ENCODE results near the gene SDK2.

SDK2 gene

DNA sequence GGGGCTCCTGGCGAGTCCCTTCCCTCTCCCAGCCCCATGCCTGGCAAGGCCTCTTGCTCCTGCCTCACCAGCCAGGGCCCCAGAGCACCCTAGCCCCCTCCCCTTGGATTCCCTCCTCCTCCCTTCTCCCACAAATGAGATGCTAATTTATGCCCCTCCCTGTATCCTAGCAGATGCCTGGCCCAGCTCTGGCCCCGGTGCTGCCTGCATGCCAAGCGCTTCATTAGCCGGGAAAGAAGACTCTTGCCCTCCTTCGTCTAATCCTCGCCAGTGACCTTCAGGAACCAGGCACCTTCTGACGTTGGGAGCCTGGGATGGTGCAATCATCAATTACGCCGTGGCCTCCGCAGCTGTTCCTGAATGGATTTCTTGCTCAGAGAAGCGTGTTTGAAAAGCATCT, 127.8 kb downstream of the SDK2 start:
- no peaks in the 10 kb centered on the region for H3K9me3 ChIP-seq (replicated peaks; ENCODE audit: insufficient read depth, low read length)
- no peaks in the 10 kb centered on the region for H3F3A ChIP-seq (ENCODE audit: insufficient read depth, low read length)
- H3K27ac ChIP-seq (ENCODE audit: low read length) = no peak overlapping the region
- no peak overlapping the region for H3K4me2 ChIP-seq (ENCODE audit: low read depth, low read length)
- H3K27me3 ChIP-seq (replicated peaks; ENCODE audit: insufficient read depth, low read length) = peaks cover 96% of the 10 kb centered on the region
- H3K4me3 ChIP-seq (ENCODE audit: low read length) = no peak overlapping the region
- no peak overlapping the region for H2AFZ ChIP-seq (ENCODE audit: low read length)
- TF ChIP-seq EZH2phosphoT487 (IDR thresholded peaks at IDR 0.05; ENCODE audit: low read length) (no peak), EZH2 (optimal IDR thresholded peaks at IDR 0.05; ENCODE audit: low read depth, low read length) (no peak)
- H3K36me3 ChIP-seq (replicated peaks; ENCODE audit: insufficient read depth, low read length) = no peaks in the 10 kb centered on the region
- H3K4me1 ChIP-seq (ENCODE audit: low read length) = no peaks in the 10 kb centered on the region
- no peak overlapping the region for H3K9ac ChIP-seq (ENCODE audit: low read length)
- H3K9me2 ChIP-seq (replicated peaks; ENCODE audit: insufficient read depth, low read length) = no peaks in the 10 kb centered on the region
- no peaks in the 10 kb centered on the region for H3K79me2 ChIP-seq (ENCODE audit: low read length)
- no peaks in the 10 kb centered on the region for H4K20me1 ChIP-seq (ENCODE audit: insufficient read depth, low read length)
- no peak for DNase-seq

DNA sequence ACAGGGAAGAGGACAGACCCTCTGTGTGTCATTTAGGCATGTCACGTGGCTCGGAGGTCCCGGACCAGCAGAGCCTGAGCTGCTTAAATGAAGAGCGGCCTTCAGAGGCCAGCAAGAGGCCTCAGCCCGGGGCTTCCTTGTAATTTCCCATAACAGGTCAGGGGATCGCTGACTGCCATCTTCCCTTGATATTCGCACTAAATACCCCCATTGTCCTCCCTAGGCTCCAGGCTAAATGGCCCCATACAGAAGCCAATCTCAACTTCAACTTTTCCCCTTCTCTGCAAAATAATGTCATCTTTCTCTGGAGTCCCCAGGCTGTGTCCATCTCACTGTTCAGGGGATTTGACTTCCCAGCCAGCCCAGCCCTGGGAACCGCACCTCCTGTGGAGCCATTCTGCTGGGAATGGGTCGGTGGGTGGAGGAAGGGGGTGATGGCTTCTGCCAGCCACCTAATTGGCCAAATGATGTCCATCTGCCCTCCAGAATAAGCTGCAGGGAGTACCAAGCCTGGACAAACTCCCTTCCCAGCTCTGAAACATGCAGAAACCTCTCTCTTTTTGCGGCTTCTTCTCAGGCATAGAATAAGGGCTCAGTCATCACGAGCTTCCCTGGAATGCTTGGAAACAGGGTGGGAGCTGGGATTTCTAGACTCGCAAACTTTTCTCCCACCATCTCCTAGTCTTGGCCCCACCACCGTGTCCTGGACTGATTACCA, 129.9 kb downstream of the SDK2 start:
- Histone ChIP-seq H3K36me3 (replicated peaks; ENCODE audit: insufficient read depth, low read length) (no peaks in the 10 kb centered on the region), H3K4me3 (ENCODE audit: low read length) (no peak overlapping the region), H3K9me2 (replicated peaks; ENCODE audit: insufficient read depth, low read length) (no peaks in the 10 kb centered on the region), H3K4me2 (ENCODE audit: low read depth, low read length) (no peak overlapping the region), H3K27ac (ENCODE audit: low read length) (no peak overlapping the region), H3F3A (ENCODE audit: insufficient read depth, low read length) (no peaks in the 10 kb centered on the region), H3K79me2 (ENCODE audit: low read length) (no peaks in the 10 kb centered on the region), H4K20me1 (ENCODE audit: insufficient read depth, low read length) (no peaks in the 10 kb centered on the region), H3K9me3 (replicated peaks; ENCODE audit: insufficient read depth, low read length) (no peaks in the 10 kb centered on the region), H2AFZ (ENCODE audit: low read length) (no peak overlapping the region), H3K27me3 (replicated peaks; ENCODE audit: insufficient read depth, low read length) (peaks cover 87% of the 10 kb centered on the region), H3K9ac (ENCODE audit: low read length) (no peak overlapping the region), H3K4me1 (ENCODE audit: low read length) (no peaks in the 10 kb centered on the region)
- DNase-seq = no peak
- TF ChIP-seq EZH2phosphoT487 (IDR thresholded peaks at IDR 0.05; ENCODE audit: low read length) (no peak), CTCF (IDR thresholded peaks at IDR 0.05; ENCODE audit: low read length) (no peak), EZH2 (optimal IDR thresholded peaks at IDR 0.05; ENCODE audit: low read depth, low read length) (no peak)

DNA sequence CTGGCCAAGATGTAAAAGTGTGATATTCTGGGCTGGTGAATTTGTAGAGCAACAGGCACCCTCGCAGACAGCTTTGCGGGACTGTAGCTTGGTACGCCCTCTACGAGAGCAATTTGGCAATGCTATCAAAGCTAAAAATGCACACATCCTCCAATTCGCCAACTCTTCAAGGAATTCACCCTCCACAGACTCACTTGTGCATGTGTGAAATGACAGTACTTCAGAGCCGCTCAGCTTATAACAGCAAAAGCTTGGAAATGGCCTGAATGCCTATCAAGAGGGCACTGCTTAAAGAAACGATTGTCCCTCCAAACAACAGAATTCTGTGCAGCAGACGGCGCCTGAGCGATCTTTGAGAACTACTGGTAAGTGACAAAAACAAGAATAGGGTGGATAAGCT, 130.8 kb downstream of the SDK2 start:
- no peaks in the 10 kb centered on the region for H3K36me3 ChIP-seq (replicated peaks; ENCODE audit: insufficient read depth, low read length)
- no peaks in the 10 kb centered on the region for H3F3A ChIP-seq (ENCODE audit: insufficient read depth, low read length)
- no peak for DNase-seq
- TF ChIP-seq EZH2phosphoT487 (IDR thresholded peaks at IDR 0.05; ENCODE audit: low read length) (no peak), CTCF (IDR thresholded peaks at IDR 0.05; ENCODE audit: low read length) (no peak), EZH2 (optimal IDR thresholded peaks at IDR 0.05; ENCODE audit: low read depth, low read length) (no peak)
- no peak overlapping the region for H3K4me3 ChIP-seq (ENCODE audit: low read length)
- no peaks in the 10 kb centered on the region for H3K79me2 ChIP-seq (ENCODE audit: low read length)
- H3K4me1 ChIP-seq (ENCODE audit: low read length) = no peaks in the 10 kb centered on the region
- no peak overlapping the region for H2AFZ ChIP-seq (ENCODE audit: low read length)
- H3K9me3 ChIP-seq (replicated peaks; ENCODE audit: insufficient read depth, low read length) = no peaks in the 10 kb centered on the region
- no peak overlapping the region for H3K27ac ChIP-seq (ENCODE audit: low read length)
- H3K9ac ChIP-seq (ENCODE audit: low read length) = no peak overlapping the region
- no peaks in the 10 kb centered on the region for H3K9me2 ChIP-seq (replicated peaks; ENCODE audit: insufficient read depth, low read length)
- no peak overlapping the region for H3K4me2 ChIP-seq (ENCODE audit: low read depth, low read length)
- peaks cover 87% of the 10 kb centered on the region for H3K27me3 ChIP-seq (replicated peaks; ENCODE audit: insufficient read depth, low read length)
- H4K20me1 ChIP-seq (ENCODE audit: insufficient read depth, low read length) = no peaks in the 10 kb centered on the region

GRCh38 chr17:73511719-73512115, 132.5 kb downstream of the SDK2 start:
- no peaks in the 10 kb centered on the region for H3K9me2 ChIP-seq (replicated peaks; ENCODE audit: insufficient read depth, low read length)
- no peaks in the 10 kb centered on the region for H3K4me1 ChIP-seq (ENCODE audit: low read length)

More at GRCh38 chr17:73511719-73512115, 132.5 kb downstream of the SDK2 start:
- DNase-seq = no peak
- H3K36me3 ChIP-seq (replicated peaks; ENCODE audit: insufficient read depth, low read length) = no peaks in the 10 kb centered on the region
- no peaks in the 10 kb centered on the region for H3K9me3 ChIP-seq (replicated peaks; ENCODE audit: insufficient read depth, low read length)
- H3F3A ChIP-seq (ENCODE audit: insufficient read depth, low read length) = no peaks in the 10 kb centered on the region
- no peaks in the 10 kb centered on the region for H3K79me2 ChIP-seq (ENCODE audit: low read length)
- H4K20me1 ChIP-seq (ENCODE audit: insufficient read depth, low read length) = no peaks in the 10 kb centered on the region
- no peak overlapping the region for H2AFZ ChIP-seq (ENCODE audit: low read length)
- no peak overlapping the region for H3K27ac ChIP-seq (ENCODE audit: low read length)
- H3K4me2 ChIP-seq (ENCODE audit: low read depth, low read length) = no peak overlapping the region
- H3K9ac ChIP-seq (ENCODE audit: low read length) = no peak overlapping the region
- no peak overlapping the region for H3K4me3 ChIP-seq (ENCODE audit: low read length)
- H3K27me3 ChIP-seq (replicated peaks; ENCODE audit: insufficient read depth, low read length) = peaks cover 85% of the 10 kb centered on the region
- TF ChIP-seq EZH2phosphoT487 (IDR thresholded peaks at IDR 0.05; ENCODE audit: low read length) (no peak), CTCF (IDR thresholded peaks at IDR 0.05; ENCODE audit: low read length) (no peak), EZH2 (optimal IDR thresholded peaks at IDR 0.05; ENCODE audit: low read depth, low read length) (no peak)

Data from MM.1S (cell line).